GM21381 (cell line): ENCODE results near the gene LBHD1.
"Not testable (repeated sequence)": the region's sequence is repeated elsewhere in the genome, so short reads cannot be mapped to it uniquely, and the experiment has no call there.

Experiments
- ATAC-seq: cut with Tn5 transposase; IDR thresholded peaks from one replicate; pipeline ENCODE4 v1.9.1; 2021; ENCODE audit warnings: mild to moderate bottlenecking, moderate library complexity; ENCODE audit not compliant: unreplicated experiment

LBHD1 gene

GRCh38 chr11:62694455-62695167 lies 22.5 kb upstream of the LBHD1 start:
- no peak for ATAC-seq

- not testable (repeated sequence) for ATAC-seq
Observed at GRCh38 chr11:62693624-62694023, 21.6 kb upstream of the LBHD1 start.

DNA sequence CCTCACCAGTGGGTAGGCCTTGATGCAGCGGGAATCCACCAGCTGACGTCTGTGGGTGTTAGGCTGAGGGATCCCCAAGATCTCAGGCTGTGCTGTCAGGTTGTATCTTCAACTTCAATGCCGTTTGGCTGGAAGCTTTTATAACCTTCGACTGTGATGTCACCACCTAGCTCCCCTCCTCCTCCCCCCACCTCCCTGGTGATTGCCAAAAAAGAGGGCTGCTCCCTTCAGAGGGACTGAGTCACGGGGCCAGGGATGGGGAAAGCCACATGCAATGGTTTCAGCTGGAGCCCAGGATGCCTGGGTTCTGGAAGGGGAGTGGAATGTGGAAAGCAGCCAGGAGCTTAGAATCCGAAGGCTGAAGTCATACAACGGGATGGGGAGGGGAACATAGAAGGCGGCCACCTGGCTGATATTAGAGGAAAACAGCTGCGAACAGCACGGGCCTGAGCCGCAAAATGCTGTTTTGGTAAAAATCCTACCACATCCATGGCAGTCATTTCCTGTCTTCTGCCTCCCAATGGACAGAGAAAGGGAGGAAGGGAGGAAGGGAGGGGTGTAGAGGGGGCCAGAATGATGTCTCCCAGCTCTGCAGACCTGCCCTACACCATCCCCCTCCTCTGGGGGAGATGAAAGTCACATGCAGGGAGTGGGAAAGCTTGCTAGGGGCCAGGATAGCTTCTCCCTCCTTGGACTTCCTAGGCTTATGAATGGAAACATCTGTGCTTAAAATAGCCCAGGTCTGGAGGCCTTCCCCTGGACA lies 17.5 kb upstream of the LBHD1 start, which contains the start of gene LRRN4CL:
Gene LRRN4CL, minus strand, starts transcription at position 110 of the 763 bp plus-strand sequence. CDS start 1,022 bp downstream, outside the sequence.
- no peak for ATAC-seq

- ATAC-seq: no peak
Observed at GRCh38 chr11:62688491-62688890, 16.4 kb upstream of the LBHD1 start.

DNA sequence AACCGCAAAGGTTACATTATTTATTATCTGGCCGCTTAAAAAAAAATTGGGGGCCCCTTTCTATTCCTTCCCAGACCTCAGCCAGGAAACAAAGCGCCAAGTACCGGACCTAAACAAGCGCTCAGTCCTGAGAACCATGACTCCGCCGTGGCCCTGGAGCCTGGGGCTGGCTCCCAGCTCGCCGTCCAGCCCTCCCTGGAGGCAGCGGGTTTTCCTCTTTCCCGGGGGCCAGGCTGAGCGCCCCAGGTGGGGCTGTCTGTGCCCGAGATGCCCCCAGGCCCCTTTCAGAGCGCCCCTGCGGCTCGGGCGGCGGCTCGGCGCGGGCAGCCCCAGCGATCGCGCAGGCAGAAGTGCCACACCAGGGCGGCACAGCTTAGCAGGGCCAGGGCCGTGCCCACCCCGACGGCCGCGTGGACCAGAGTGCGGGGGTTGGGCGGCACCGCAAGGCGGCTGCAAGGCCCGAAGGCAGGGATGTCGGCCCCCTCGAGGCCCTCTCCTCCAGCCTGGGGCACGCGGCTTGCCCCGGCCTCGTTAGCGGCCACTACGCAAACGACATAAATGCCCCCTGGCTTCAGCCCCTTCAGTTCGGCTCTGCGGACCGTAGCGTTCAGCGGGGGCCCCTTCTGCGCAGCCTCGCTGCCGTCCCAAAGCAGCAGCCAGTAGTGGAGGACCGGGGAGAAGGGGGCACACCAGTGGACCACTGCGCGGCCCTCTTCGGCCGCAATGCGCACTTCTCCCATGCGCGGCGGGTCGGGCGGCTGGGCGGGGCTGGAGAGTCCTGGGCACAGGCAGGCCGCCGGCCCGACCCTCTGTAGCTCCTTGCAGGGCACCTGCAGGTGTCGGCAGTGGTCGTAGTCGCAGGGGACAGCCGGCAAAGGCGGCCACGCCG lies 15.7 kb upstream of the LBHD1 start:
- ATAC-seq: no peak

DNA sequence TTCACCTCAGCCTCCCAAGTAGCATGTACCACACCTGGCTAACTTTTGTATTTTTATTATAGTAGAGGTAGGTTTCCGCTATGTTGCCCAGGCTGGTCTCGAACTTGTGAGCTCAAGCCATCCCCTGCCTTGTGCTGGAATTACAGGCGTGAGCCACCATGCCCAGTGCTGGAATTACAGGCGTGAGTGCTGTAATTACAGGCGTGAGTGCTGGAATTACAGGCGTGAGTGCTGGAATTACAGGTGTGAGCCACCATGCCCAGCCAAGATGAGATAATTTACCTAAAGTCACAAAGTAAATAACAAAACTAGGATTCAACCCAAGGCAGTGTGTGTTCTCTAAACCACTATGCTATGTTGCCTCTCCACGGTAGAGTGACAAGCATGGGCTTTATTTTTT lies 10.5 kb upstream of the LBHD1 start:
- no peak for ATAC-seq

- ATAC-seq: no peak
Observed at GRCh38 chr11:62680825-62681240, 8.8 kb upstream of the LBHD1 start.

GRCh38 chr11:62678770-62679696 lies 7.0 kb upstream of the LBHD1 start, which contains the start of gene UBXN1:
TSS of gene UBXN1 (minus strand) at chr11:62679073. CDS start at chr11:62678923, 150 bp downstream.
- ATAC-seq: peak; percentile 59

GRCh38 chr11:62678433-62678769 lies 6.3 kb upstream of the LBHD1 start:
- peak; percentile 17 for ATAC-seq

DNA sequence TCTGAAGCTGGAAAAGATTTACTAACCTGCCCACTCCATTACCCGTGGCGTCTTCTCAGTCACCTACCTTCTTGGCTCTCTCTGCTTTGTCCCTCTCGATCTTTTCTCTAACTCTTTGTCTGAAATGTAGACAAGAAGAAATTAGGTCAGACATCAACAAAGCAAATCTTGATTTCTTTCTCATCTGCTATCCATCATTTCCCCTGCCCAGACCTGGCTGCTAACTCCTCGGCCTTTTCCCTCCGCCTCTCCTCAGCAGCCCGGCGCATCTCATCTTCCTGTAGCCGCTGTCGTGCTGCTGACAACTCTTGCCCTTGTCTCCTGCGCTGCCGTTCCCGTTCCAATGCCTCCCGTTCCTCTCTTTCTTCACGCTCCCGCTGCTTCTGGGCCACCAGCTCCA lies 5.6 kb upstream of the LBHD1 start:
- no peak for ATAC-seq

- ATAC-seq: no peak
Observed at GRCh38 chr11:62677156-62677555, 5.1 kb upstream of the LBHD1 start.

DNA sequence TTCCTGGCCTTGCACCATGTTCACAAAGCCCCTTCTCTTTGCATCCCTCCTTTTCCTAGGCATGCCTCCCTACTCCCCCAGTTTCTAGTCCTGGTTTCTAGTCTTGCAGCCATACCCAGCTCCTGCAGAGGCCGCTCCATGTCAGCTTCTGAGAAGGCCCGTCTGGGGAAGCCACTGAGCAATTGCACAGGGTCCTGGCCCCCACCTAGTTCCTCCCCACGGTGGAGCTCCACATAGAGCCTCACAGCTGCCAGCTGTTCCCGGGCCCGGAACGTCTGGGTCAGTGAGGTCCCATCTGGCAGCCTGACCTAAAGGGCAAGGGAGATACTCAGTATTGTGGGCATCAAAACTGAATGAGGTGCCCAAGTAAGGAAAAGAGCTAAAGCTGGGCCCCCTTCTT lies 4.6 kb upstream of the LBHD1 start:
- ATAC-seq: no peak

DNA sequence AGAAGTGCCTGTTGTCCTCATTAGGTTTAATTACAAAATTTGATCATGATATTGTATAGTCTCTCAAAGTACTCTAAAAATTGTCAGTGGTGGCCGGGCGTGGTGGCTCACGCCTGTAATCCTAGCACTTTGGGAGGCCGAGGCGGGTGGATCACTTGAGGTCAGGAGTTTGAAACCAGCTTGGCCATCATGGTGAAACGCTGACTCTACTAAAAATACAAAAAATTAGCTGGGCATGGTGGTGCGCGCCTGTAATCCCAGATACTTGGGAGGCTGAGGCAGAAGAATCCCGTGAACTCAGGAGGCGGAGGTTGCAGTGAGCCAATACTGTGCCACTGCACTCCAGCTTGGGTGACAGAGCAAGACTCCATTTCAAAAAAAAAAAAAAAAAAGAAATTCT lies 3.3 kb upstream of the LBHD1 start:
- ATAC-seq: not testable (repeated sequence)

DNA sequence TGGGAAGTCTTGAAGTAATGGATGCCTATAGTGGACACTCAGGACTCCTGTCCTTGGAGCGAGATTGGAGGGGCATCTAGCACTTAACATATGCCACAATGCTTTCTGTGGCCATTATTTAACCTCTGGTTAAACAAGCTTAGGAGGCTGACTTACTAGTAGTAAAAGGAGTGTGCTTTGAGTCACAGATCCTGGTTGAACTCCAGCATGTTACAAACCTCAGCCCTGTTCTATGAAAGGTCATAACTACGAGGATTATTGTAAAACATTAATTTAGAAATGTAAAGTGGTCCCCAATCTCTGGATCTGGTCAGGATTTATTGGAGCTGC lies 1.1 kb upstream of the LBHD1 start:
- no peak for ATAC-seq

DNA sequence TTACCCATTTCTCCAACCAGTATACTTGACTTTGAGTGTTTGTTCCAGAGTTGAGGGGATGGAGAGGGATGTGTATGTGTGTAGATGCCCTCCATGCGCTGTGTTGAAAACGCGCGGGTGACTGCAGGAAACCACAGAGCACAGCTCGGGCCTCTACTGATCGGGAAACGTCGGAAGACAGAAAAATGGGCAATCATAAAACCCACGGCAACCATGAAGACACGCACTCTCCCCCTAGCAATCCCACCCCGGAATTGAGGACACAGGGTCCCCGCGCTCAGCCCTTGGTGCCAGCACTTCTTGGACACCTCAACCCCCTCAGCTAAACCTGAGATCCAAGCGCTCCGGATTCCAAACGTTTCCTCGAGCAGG lies 845 bp downstream of the LBHD1 start:
- ATAC-seq: peak; percentile 17

DNA sequence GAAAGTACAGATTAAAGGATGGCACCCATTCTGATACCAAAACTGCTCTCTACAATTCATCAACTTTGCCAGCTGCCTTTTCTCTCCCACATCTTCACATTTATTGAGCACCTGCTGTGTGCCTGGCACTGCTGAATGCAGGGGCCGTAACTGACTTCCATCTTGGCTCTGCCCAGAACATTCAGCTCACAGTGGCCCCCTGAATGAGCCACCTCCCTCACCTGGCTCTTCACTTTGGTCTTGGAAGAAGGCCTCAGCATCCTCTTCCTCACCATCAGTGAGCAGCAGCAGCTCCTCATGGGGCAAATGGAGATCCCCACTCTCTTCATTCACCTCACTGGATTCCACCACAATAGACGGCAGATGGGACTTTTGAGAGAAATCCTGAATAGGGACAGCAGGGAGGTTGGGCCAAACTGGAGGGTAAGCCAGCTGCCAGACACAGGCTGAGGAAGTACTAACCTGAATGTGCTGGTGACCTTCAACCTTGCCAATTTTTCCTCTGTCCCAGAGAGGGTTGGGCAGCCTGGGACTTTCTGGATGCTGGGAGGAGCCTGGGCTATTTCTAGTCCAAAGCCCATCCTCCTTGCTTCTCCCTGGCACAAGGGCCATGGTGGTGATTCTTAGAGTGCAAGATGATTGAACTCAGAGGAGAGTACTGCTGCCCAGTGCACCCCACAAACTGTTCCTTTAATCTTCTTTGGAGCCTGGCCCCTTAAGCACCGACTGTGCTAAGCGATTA lies 2.5 kb downstream of the LBHD1 start:
- ATAC-seq: no peak

DNA sequence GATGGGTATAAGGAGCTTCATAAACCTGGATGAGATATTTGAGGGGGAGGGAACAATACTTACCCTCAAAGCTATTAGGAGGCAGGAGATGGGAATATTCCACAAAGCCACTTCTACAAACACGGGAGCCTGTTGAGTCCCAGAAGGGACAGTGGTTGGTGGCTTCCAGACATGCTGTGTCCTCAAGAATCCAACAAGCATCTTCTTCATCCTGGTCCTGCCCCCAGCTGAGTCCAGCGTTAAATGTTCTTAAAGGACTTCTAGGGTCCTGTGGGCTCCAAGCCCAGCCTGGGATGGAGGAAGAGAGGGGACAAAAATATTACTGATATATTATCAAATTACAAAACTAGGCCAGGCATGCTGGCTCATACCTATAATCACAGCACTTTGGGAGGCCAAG lies 4.6 kb downstream of the LBHD1 start:
- no peak for ATAC-seq

DNA sequence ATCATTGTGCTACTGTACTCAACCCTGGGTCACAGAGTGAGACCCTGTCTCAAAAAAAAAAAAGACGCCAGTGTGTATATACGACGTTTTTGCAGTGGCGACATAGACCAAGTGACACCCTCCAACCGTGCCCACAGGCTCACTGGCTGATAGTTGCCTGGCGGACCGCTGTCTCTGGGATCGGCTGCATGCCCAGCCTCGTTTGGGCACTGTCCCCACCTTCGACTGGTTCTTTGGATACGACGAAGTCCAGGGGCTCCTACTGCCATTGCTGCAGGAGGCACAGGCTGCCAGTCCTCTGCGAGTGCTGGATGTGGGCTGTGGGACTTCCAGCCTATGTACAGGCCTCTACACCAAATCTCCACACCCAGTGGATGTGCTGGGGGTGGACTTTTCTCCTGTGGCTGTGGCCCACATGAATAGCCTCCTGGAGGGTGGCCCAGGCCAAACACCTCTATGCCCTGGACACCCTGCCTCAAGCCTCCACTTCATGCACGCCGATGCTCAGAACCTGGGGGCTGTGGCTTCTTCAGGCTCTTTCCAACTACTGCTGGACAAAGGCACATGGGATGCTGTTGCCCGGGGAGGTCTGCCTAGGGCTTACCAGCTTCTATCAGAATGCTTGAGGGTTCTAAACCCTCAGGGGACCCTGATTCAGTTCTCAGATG lies 5.7 kb downstream of the LBHD1 start:
- ATAC-seq: no peak

GRCh38 chr11:62665599-62666258 lies 6.3 kb downstream of the LBHD1 start:
- ATAC-seq: peak; percentile 13
